Type B pancreatic cell (in vitro differentiated cells): Measurements from ENCODE around the gene TLE2. TPM values are rescaled to one million over a fixed set of nuclear protein-coding genes. Genes with fewer than 3 reads are reported as not detected.

Experiments
- DNase-seq: peaks from one replicate; pipeline ENCODE4 v3.0.0; 2021; ENCODE audit warnings: mixed read lengths; ENCODE audit not compliant: unreplicated experiment; ENCODE audit errors: extremely low spot score
- H3K27ac Mint-ChIP-seq: 2 replicates; pipeline ENCODE4 v1.8.0; 2021; ENCODE audit warnings: mild to moderate bottlenecking, mixed read lengths
- H3K27me3 Mint-ChIP-seq: 2 replicates; pipeline ENCODE4 v1.8.0; 2021; ENCODE audit warnings: mixed read lengths
- H3K36me3 Mint-ChIP-seq: 2 replicates; pipeline ENCODE4 v1.8.0; 2021; ENCODE audit warnings: mixed read lengths
- H3K4me1 Mint-ChIP-seq: one replicate; pipeline ENCODE4 v1.8.0; 2021; ENCODE audit warnings: mixed read lengths; ENCODE audit not compliant: unreplicated experiment
- H3K4me3 Mint-ChIP-seq: 2 replicates; pipeline ENCODE4 v1.8.0; 2021; ENCODE audit warnings: mild to moderate bottlenecking, mixed read lengths
- H3K9me3 Mint-ChIP-seq: 2 replicates; pipeline ENCODE4 v1.8.0; 2021; ENCODE audit warnings: mixed read lengths
- total RNA-seq: library from RNA; stranded (reverse); gene quantifications from 2 replicates; pipeline ENCODE4 v1.2.1, GENCODE V29; 2021; ENCODE audit warnings: low replicate concordance
- TF ChIP-seq, protein P1 (sequence below): fragments of 200-600 bp; sonication (generic); conservative IDR thresholded peaks from 2 replicates; pipeline ENCODE4 v1.5.0; 2021; ENCODE audit warnings: antibody characterized with exemption, mild to moderate bottlenecking

TLE2 gene
- total RNA-seq, 1 donor from 2014 or later: 37.7 TPM

DNA sequence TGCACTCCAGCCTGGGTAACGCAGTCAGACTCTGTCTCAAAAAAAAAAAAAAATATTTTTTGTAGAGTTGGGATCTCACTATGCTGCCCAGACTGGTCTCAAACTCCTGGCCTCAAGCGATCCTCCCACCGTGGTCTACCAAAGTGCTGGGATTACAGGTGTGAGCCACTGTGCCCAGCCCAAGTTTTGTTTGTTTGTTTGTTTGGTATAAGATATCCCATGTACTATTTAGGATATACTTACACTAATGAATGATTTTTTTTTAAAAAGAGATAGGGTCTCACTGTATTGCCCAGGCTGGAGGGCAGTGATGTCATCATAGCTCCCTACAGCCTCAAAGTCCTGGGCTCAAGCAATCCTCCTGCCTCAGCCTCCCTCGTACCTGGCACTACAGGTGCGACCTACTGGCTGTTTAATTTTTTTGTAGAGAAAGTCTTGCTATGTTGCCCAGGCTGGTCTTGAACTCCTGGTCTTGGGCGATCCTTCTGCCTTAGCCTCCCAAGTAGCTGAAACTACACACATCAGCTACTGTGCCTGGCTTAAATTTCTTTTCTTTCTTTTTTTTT lies 27.8 kb downstream of the TLE2 start:
- Mint-ChIP-seq H3K4me3 (no peak overlapping the region), H3K27ac (no peak overlapping the region), H3K36me3 (no peaks in the 10 kb centered on the region), H3K4me1 (no peaks in the 10 kb centered on the region), H3K27me3 (no peaks in the 10 kb centered on the region), H3K9me3 (no peaks in the 10 kb centered on the region)
- no peak for DNase-seq
- TF ChIP-seq, protein P1, sequence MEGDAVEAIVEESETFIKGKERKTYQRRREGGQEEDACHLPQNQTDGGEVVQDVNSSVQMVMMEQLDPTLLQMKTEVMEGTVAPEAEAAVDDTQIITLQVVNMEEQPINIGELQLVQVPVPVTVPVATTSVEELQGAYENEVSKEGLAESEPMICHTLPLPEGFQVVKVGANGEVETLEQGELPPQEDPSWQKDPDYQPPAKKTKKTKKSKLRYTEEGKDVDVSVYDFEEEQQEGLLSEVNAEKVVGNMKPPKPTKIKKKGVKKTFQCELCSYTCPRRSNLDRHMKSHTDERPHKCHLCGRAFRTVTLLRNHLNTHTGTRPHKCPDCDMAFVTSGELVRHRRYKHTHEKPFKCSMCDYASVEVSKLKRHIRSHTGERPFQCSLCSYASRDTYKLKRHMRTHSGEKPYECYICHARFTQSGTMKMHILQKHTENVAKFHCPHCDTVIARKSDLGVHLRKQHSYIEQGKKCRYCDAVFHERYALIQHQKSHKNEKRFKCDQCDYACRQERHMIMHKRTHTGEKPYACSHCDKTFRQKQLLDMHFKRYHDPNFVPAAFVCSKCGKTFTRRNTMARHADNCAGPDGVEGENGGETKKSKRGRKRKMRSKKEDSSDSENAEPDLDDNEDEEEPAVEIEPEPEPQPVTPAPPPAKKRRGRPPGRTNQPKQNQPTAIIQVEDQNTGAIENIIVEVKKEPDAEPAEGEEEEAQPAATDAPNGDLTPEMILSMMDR: no peak

DNA sequence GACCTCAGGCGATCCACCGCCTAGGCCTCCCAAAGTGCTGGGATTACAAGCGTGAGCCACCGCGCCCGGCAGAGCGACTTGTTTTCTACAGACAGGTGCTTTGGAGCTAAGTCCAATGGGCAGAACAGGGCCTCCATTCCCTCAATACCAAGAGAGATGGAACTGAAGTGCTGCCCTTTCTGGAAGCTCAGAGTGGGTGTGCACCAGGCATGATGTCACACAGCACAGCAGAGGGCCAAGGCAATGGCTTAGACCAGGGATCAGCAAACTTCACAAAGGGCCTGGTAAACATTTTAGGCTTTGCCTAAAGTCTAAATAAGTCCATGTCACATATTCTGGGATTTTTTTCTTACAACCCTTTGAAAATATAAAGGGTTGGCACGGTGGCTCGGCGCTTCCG lies 30.4 kb downstream of the TLE2 start:
- no peak overlapping the region for H3K4me3 Mint-ChIP-seq
- no peaks in the 10 kb centered on the region for H3K27me3 Mint-ChIP-seq
- TF ChIP-seq, protein P1: no peak
- no peaks in the 10 kb centered on the region for H3K9me3 Mint-ChIP-seq
- no peak overlapping the region for H3K27ac Mint-ChIP-seq
- H3K4me1 Mint-ChIP-seq: no peaks in the 10 kb centered on the region
- no peak for DNase-seq
- no peaks in the 10 kb centered on the region for H3K36me3 Mint-ChIP-seq

DNA sequence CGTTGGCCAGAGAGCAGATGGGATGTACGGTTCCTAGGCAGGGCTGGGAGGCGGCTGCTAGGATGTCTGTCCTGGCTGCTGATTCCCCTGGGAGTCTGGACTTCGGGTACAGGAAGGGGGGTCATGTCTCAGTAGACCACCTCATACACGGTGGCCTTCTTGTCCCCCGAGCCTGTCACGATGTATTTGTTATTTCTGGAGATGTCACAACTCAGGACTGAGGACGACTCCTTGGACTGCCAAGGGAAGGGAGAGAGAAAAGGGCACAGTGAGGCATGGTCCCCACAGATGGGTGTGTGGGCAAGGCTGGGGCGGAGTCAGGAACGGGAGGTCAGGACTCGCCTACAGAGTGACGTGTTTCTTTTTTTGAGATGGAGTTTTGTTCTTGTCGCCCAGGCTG lies 31.4 kb downstream of the TLE2 start:
- no peak overlapping the region for H3K4me3 Mint-ChIP-seq
- H3K27me3 Mint-ChIP-seq: no peaks in the 10 kb centered on the region
- H3K36me3 Mint-ChIP-seq: no peaks in the 10 kb centered on the region
- DNase-seq: no peak
- no peaks in the 10 kb centered on the region for H3K9me3 Mint-ChIP-seq
- TF ChIP-seq, protein P1: no peak
- no peak overlapping the region for H3K27ac Mint-ChIP-seq
- no peaks in the 10 kb centered on the region for H3K4me1 Mint-ChIP-seq

DNA sequence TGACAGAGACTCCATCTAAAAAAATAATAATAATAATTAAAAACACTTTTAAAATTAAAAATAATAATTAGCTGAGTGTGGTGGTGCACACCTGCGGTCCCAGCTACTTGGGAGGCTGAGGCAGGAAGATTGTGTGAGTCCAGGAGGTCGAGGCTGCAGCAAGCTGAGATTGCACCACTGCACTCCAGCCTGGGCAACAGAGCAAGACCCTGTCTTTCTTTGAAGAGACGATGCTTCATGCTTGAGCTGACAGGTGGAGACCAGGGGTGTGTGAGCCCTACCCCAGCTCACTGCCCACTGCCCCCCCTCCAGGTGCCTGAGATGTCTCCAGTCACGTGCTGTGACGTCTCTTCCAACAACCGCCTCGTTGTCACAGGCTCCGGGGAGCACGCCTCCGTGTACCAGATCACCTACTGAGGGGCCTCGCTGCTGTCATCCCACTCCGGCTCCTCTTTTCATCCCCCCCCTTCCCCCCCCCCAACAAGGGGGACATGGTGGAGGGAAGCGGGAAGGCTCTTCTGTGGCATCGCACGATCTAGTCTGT lies 34.4 kb downstream of the TLE2 start:
- H3K27ac Mint-ChIP-seq: no peak overlapping the region
- H3K36me3 Mint-ChIP-seq: no peaks in the 10 kb centered on the region
- H3K4me3 Mint-ChIP-seq: no peak overlapping the region
- DNase-seq: no peak
- H3K9me3 Mint-ChIP-seq: no peaks in the 10 kb centered on the region
- H3K4me1 Mint-ChIP-seq: no peaks in the 10 kb centered on the region
- TF ChIP-seq, protein P1: no peak
- no peaks in the 10 kb centered on the region for H3K27me3 Mint-ChIP-seq

DNA sequence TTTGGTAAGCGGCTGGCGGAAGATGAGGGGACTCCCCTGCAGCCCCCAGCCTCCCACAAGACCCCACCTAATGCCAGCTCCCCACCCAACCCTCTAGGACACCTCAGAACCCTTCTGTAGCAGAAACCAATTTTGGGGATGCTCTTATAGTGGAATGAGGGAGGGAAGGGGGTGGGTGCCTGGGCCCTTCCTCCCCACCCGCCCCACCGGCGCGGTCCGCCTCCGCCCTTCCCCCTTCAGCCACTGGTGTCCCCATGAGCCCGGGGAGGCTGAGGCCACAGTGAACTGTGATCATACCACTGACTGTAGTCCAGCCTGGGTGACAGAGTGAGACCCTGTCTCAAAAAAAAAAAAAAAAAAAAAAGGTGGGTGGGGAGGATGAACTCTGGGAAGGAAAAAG lies 35.5 kb downstream of the TLE2 start:
- DNase-seq: no peak
- TF ChIP-seq, protein P1: no peak
- H3K4me3 Mint-ChIP-seq: no peak overlapping the region
- H3K9me3 Mint-ChIP-seq: no peaks in the 10 kb centered on the region
- peaks cover 2% of the 10 kb centered on the region for H3K27me3 Mint-ChIP-seq
- H3K36me3 Mint-ChIP-seq: no peaks in the 10 kb centered on the region
- no peak overlapping the region for H3K27ac Mint-ChIP-seq
- H3K4me1 Mint-ChIP-seq: peaks cover 2% of the 10 kb centered on the region
